ENCODE data around the gene TUBGCP6. TPM values are rescaled to one million over a fixed set of nuclear protein-coding genes. Genes with fewer than 3 reads are reported as not detected.

TUBGCP6 gene
- total RNA-seq, 1 experiment from 2014 or later: 38.6 TPM

- H4K20me1 ChIP-seq (ENCODE audit: insufficient read depth): no peaks in the 10 kb centered on the region
- no peaks in the 10 kb centered on the region for H3K9me2 ChIP-seq (ENCODE audit: insufficient read depth)
- CTCF ChIA-PET: no interaction called here
- no peaks in the 10 kb centered on the region for H3K27me3 ChIP-seq (ENCODE audit: insufficient read depth, low read length)
- H3K4me3 ChIP-seq (replicated peaks in 1 of 2; ENCODE audit: low read depth in 1 of 2, low read length in 2 of 2): no peak overlapping the region
- no TSS peak for BruUV-seq (replicated peaks)
- ATAC-seq: no peak
- POLR2A ChIA-PET: no interaction called here
- peak overlapping the region; percentile 42; the same call in 1 of the 2 replicates for H3K27ac ChIP-seq (ENCODE audit: low read depth, low read length)
- H3K79me2 ChIP-seq (ENCODE audit: insufficient read depth, low read length): peaks cover 4% of the 10 kb centered on the region; the same call in 1 of the 2 replicates
- H3K36me3 ChIP-seq (ENCODE audit: control insufficient read depth in 1 of 2, insufficient read depth in 2 of 2, low read length in 2 of 2): peaks cover 32 to 50% of the 10 kb centered on the region in 2 experiments; a peak in 3 of 4 replicates
- no peak overlapping the region for H3K4me2 ChIP-seq (ENCODE audit: low read length)
- peaks cover 0 to 8% of the 10 kb centered on the region in 2 experiments; a peak in 3 of 4 replicates for H3K4me1 ChIP-seq (ENCODE audit: control insufficient read depth in 1 of 2, insufficient read depth in 2 of 2, low read length in 2 of 2)
- RAD21 ChIA-PET (ENCODE audit: low non-redundant PET in 1 of 2, low total read pairs in 2 of 2, uncharacterized antibody in 2 of 2, unreplicated experiment in 2 of 2): no interaction called here
- H3K9ac ChIP-seq (ENCODE audit: low read length): 0 out of 2 replicates have a peak overlapping the region, but pooled peaks have one; percentile 24
- H2AFZ ChIP-seq (ENCODE audit: low read depth, low read length, poor library complexity, severe bottlenecking): no peak overlapping the region
- TF ChIP-seq POLR2AphosphoS5 (IDR thresholded peaks at IDR 0.05; ENCODE audit: low read depth, low read length): 0 out of 2 replicates have a peak, but pooled peaks have one; percentile 6
- no peak for TF ChIP-seq CEBPB (IDR thresholded peaks at IDR 0.05; ENCODE audit: low read depth)
- no peaks in the 10 kb centered on the region for H3K9me3 ChIP-seq (ENCODE audit: control insufficient read depth in 1 of 2, insufficient read depth in 1 of 2, low read depth in 1 of 2, low read length in 2 of 2)
- intact Hi-C loops (cut with micrococcal nuclease): no loop called here
- DNase-seq (ENCODE audit: low read depth, low spot score): no peak
Observed at GRCh38 chr22:50219800-50220602, 24.8 kb downstream of the TUBGCP6 start.

- no peaks in the 10 kb centered on the region for H3K9me3 ChIP-seq (ENCODE audit: control insufficient read depth in 1 of 2, insufficient read depth in 1 of 2, low read depth in 1 of 2, low read length in 2 of 2)
- BruUV-seq (replicated peaks): no TSS peak
- ATAC-seq (peak; percentile 80), DNase-seq (ENCODE audit: low read depth, low spot score) (peak; percentile 18)
- RAD21 ChIA-PET (ENCODE audit: low non-redundant PET in 1 of 2, low total read pairs in 2 of 2, uncharacterized antibody in 2 of 2, unreplicated experiment in 2 of 2): no interaction called here
- H3K4me1 ChIP-seq (ENCODE audit: control insufficient read depth in 1 of 2, insufficient read depth in 2 of 2, low read length in 2 of 2): peaks cover 0 to 8% of the 10 kb centered on the region in 2 experiments; a peak in 3 of 4 replicates
- TF ChIP-seq MAX (IDR thresholded peaks at IDR 0.05) (peak; percentile 70; the same call in 1 of the 2 replicates), ATF3 (IDR thresholded peaks at IDR 0.05) (no peak)
- H3K4me3 ChIP-seq (replicated peaks in 1 of 2; ENCODE audit: low read depth in 1 of 2, low read length in 2 of 2): no peak overlapping the region
- no peaks in the 10 kb centered on the region for H3K27me3 ChIP-seq (ENCODE audit: insufficient read depth, low read length)
- peaks cover 33 to 49% of the 10 kb centered on the region in 2 experiments; a peak in 3 of 4 replicates for H3K36me3 ChIP-seq (ENCODE audit: control insufficient read depth in 1 of 2, insufficient read depth in 2 of 2, low read length in 2 of 2)
- H3K9me2 ChIP-seq (ENCODE audit: insufficient read depth): no peaks in the 10 kb centered on the region
- H2AFZ ChIP-seq (ENCODE audit: low read depth, low read length, poor library complexity, severe bottlenecking): no peak overlapping the region
- H4K20me1 ChIP-seq (ENCODE audit: insufficient read depth): no peaks in the 10 kb centered on the region
- 0 out of 2 replicates have a peak overlapping the region, but pooled peaks have one; percentile 24 for H3K9ac ChIP-seq (ENCODE audit: low read length)
- peak overlapping the region; percentile 42; the same call in 1 of the 2 replicates for H3K27ac ChIP-seq (ENCODE audit: low read depth, low read length)
- CTCF ChIA-PET: interaction anchor here (1.0 kb wide), 1 partner anchor 182 kb away, joined by 3 read pairs; no protein-coding TSS in a partner anchor
- H3K79me2 ChIP-seq (ENCODE audit: insufficient read depth, low read length): peaks cover 5% of the 10 kb centered on the region; the same call in 1 of the 2 replicates
- intact Hi-C loops (cut with micrococcal nuclease): no loop called here
- POLR2A ChIA-PET: no interaction called here
- H3K4me2 ChIP-seq (ENCODE audit: low read length): no peak overlapping the region
Observed at GRCh38 chr22:50218996-50219727, 25.7 kb downstream of the TUBGCP6 start.

Data from HCT116 (cell line).